Measurements from ENCODE around the gene IQSEC2. TPM values are rescaled to one million over a fixed set of nuclear protein-coding genes. Genes with fewer than 3 reads are reported as not detected.

IQSEC2 gene
- total and polyA plus RNA-seq, 10 donors, result 5.2 to 15.7 (median 8.5) TPM

GRCh38 chrX:53312946-53313727 lies 31.8 kb upstream of the IQSEC2 start:
- Histone ChIP-seq H3K9me3 (no peaks in the 10 kb centered on the region), H3K4me3 (peak overlapping the region in 1 of 8 donors; percentile 7), H3K27ac (peak overlapping the region in 4 of 8 donors; percentile 11 to 70 (median 63)), H3K36me3 (no peaks in the 10 kb centered on the region), H3K27me3 (replicated peaks in 1 of 7) (peaks cover 0 to 14% (median 6%) of the 10 kb centered on the region in 7 donors), H3K4me1 (peaks cover 0 to 16% (median 8%) of the 10 kb centered on the region in 6 donors)
- no peak for DNase-seq
- intact Hi-C loops (cut with DNase I; ENCODE audit: low total_unique reads), result no loop called here
- peak; percentile 39 to 86 (median 79) for TF ChIP-seq CTCF (IDR thresholded peaks at IDR 0.05 in 8 of 11, conservative IDR thresholded peaks at IDR 0.05 in 3 of 11)
- TF ChIP-seq POLR2AphosphoS5 (IDR thresholded peaks at IDR 0.05), result peak in 1 of 3 donors; percentile 9
- TF ChIP-seq POLR2A (IDR thresholded peaks at IDR 0.05), result no peak
- 5 to 11% (median 8%) methylated on average over 7 to 8 of the region's 8 CpGs for WGBS, 5 donors

- intact Hi-C loops (cut with DNase I; ENCODE audit: low total_unique reads), result no loop called here
- peaks cover 0 to 15% (median 8%) of the 10 kb centered on the region in 6 donors for H3K4me1 ChIP-seq
Observed at GRCh38 chrX:53309837-53310236, 28.5 kb upstream of the IQSEC2 start.

GRCh38 chrX:53308836-53309235 lies 27.5 kb upstream of the IQSEC2 start:
- H3K9me3 ChIP-seq, result no peaks in the 10 kb centered on the region
- no peak overlapping the region for H3K27ac ChIP-seq
- H3K27me3 ChIP-seq (replicated peaks in 1 of 7), result peaks cover 0 to 14% (median 0%) of the 10 kb centered on the region in 7 donors
- intact Hi-C loops (cut with DNase I; ENCODE audit: low total_unique reads), result no loop called here
- DNase-seq, result no peak
- no peaks in the 10 kb centered on the region for H3K36me3 ChIP-seq
- TF ChIP-seq POLR2AphosphoS5 (IDR thresholded peaks at IDR 0.05) (no peak), POLR2A (IDR thresholded peaks at IDR 0.05) (no peak), CTCF (IDR thresholded peaks at IDR 0.05 in 8 of 11, conservative IDR thresholded peaks at IDR 0.05 in 3 of 11) (no peak)
- peaks cover 0 to 13% (median 8%) of the 10 kb centered on the region in 6 donors for H3K4me1 ChIP-seq
- no peak overlapping the region for H3K4me3 ChIP-seq
- WGBS, 5 donors, result 83 to 95% (median 92%) methylated on average over 4 of the region's 4 CpGs

More at GRCh38 chrX:53309837-53310236, 28.5 kb upstream of the IQSEC2 start:
- Histone ChIP-seq H3K9me3 (no peaks in the 10 kb centered on the region), H3K36me3 (no peaks in the 10 kb centered on the region), H3K27me3 (replicated peaks in 1 of 7) (peaks cover 0 to 14% (median 0%) of the 10 kb centered on the region in 7 donors), H3K27ac (no peak overlapping the region), H3K4me3 (no peak overlapping the region)
- no peak for DNase-seq
- TF ChIP-seq POLR2AphosphoS5 (IDR thresholded peaks at IDR 0.05), result no peak
- no peak for TF ChIP-seq CTCF (IDR thresholded peaks at IDR 0.05 in 8 of 11, conservative IDR thresholded peaks at IDR 0.05 in 3 of 11)
- TF ChIP-seq POLR2A (IDR thresholded peaks at IDR 0.05), result no peak
- WGBS, 5 donors, result 74 to 94% (median 86%) methylated on average over 7 of the region's 7 CpGs
